Ishikawa (cell line): ENCODE measurements around the gene CSTPP1.

Experiments used
- CEBPB ChIP-seq: IDR thresholded peaks from 2 replicates; pipeline ENCODE4 v1.6.1; 2012
- CREB1 ChIP-seq: IDR thresholded peaks from 2 replicates; pipeline ENCODE4 v1.6.1; 2012; ENCODE audit warnings: low read depth
- EGR1 ChIP-seq: IDR thresholded peaks from 2 replicates; pipeline ENCODE4 v1.6.1; 2012
- EP300 ChIP-seq: IDR thresholded peaks from 2 replicates; pipeline ENCODE4 v1.6.1; 2012; ENCODE audit warnings: borderline replicate concordance
- FOXM1 ChIP-seq: IDR thresholded peaks from 2 replicates; pipeline ENCODE4 v1.6.1; 2012; ENCODE audit warnings: low read depth, borderline replicate concordance
- MAX ChIP-seq: IDR thresholded peaks from 2 replicates; pipeline ENCODE4 v1.6.1; 2012
- NFIC ChIP-seq: IDR thresholded peaks from 2 replicates; pipeline ENCODE4 v1.6.1; 2012
- RAD21 ChIP-seq: IDR thresholded peaks from 2 replicates; pipeline ENCODE4 v1.6.1; 2012; ENCODE audit warnings: low read depth
- REST ChIP-seq: IDR thresholded peaks from 2 replicates; pipeline ENCODE4 v1.6.1; 2012; ENCODE audit warnings: low read depth, mild to moderate bottlenecking
- TAF1 ChIP-seq: IDR thresholded peaks from 2 replicates; pipeline ENCODE4 v1.6.1; 2012; ENCODE audit warnings: low read depth, mild to moderate bottlenecking
- TCF12 ChIP-seq: IDR thresholded peaks from 2 replicates; pipeline ENCODE4 v1.6.1; 2012; ENCODE audit warnings: low read depth
- TEAD4 ChIP-seq: IDR thresholded peaks from 2 replicates; pipeline ENCODE4 v1.6.1; 2012
- USF1 ChIP-seq: IDR thresholded peaks from 2 replicates; pipeline ENCODE4 v1.6.1; 2012
- YY1 ChIP-seq: IDR thresholded peaks from 2 replicates; pipeline ENCODE4 v1.6.1; 2012; ENCODE audit warnings: low read depth
- ZBTB7A ChIP-seq: IDR thresholded peaks from 2 replicates; pipeline ENCODE4 v1.6.1; 2012; ENCODE audit warnings: low read depth

Gene CSTPP1

GRCh38 chr11:47105974-47106373 lies 169.4 kb downstream of the CSTPP1 start:
- TF ChIP-seq CREB1 (no peak), FOXM1 (no peak), MAX (no peak), ZBTB7A (no peak), TEAD4 (no peak), NFIC (no peak), TCF12 (no peak), REST (no peak), YY1 (no peak), TAF1 (no peak), EGR1 (no peak), CEBPB (no peak), USF1 (no peak), EP300 (no peak), RAD21 (no peak)

- no peak for TF ChIP-seq ZBTB7A
- no peak for TF ChIP-seq MAX
- TF ChIP-seq EP300, result no peak
- TF ChIP-seq YY1, result no peak
- TF ChIP-seq RAD21, result no peak
- no peak for TF ChIP-seq CREB1
- no peak for TF ChIP-seq NFIC
- TF ChIP-seq REST, result no peak
- TF ChIP-seq CEBPB, result no peak
- TF ChIP-seq FOXM1, result no peak
- no peak for TF ChIP-seq USF1
- no peak for TF ChIP-seq TAF1
Measured at GRCh38 chr11:47106798-47107411, 170.3 kb downstream of the CSTPP1 start.

- TF ChIP-seq CREB1, result no peak
- TF ChIP-seq MAX, result no peak
- TF ChIP-seq FOXM1, result no peak
- no peak for TF ChIP-seq NFIC
- no peak for TF ChIP-seq TCF12
- TF ChIP-seq TAF1, result no peak
- no peak for TF ChIP-seq RAD21
- TF ChIP-seq USF1, result no peak
- TF ChIP-seq ZBTB7A, result no peak
- no peak for TF ChIP-seq EP300
- TF ChIP-seq CEBPB, result no peak
- TF ChIP-seq YY1, result no peak
- TF ChIP-seq TEAD4, result no peak
- TF ChIP-seq EGR1, result no peak
- no peak for TF ChIP-seq REST
Measured at GRCh38 chr11:47107744-47108143, 171.2 kb downstream of the CSTPP1 start.

GRCh38 chr11:47108214-47108613 lies 171.7 kb downstream of the CSTPP1 start:
- TF ChIP-seq EGR1, result no peak
- no peak for TF ChIP-seq EP300
- TF ChIP-seq CEBPB, result no peak
- no peak for TF ChIP-seq TEAD4
- no peak for TF ChIP-seq REST
- no peak for TF ChIP-seq MAX
- no peak for TF ChIP-seq TAF1
- TF ChIP-seq NFIC, result no peak
- TF ChIP-seq YY1, result no peak
- TF ChIP-seq FOXM1, result no peak
- no peak for TF ChIP-seq USF1
- no peak for TF ChIP-seq TCF12
- TF ChIP-seq RAD21, result no peak
